ENCODE results near the gene MT1E. TPM values are rescaled to one million over a fixed set of nuclear protein-coding genes. Genes with fewer than 3 reads are reported as not detected.

MT1E gene
- total and polyA plus RNA-seq, 2 of the 8 experiments (the other 6 are each of a cell fraction or from before 2014, with no cell fraction given), result 7.9 to 117 TPM

DNA sequence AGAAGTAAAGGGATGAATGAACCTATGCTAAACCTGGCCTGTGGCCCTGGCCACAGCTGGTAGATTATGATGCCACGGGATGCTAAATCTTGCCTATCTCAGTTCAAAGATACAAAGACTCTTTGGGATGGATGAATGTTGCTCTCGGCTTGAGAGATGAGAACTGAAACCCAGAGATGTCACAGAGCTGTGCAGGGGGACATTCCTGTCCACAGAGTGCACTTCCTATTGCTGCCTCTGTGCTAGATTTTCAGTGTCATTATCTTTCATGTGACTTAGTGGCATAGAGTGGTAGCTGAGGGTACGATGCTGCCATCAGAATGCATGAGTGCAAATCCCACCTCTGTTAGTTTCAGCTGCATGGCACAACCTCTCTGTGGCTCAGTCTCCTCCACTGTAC, 4.6 kb downstream of the MT1E start (continued):
- TF ChIP-seq ZNF274 (IDR thresholded peaks at IDR 0.05; ENCODE audit: borderline replicate concordance, extremely low read depth, low read length), result no peak
